Measurements from ENCODE around the gene NHSL2. TPM values are rescaled to one million over a fixed set of nuclear protein-coding genes. Genes with fewer than 3 reads are reported as not detected.

The NHSL2 gene
- total RNA-seq, 2 donors from 2014 or later, result 1.0 to 4.1 TPM

DNA sequence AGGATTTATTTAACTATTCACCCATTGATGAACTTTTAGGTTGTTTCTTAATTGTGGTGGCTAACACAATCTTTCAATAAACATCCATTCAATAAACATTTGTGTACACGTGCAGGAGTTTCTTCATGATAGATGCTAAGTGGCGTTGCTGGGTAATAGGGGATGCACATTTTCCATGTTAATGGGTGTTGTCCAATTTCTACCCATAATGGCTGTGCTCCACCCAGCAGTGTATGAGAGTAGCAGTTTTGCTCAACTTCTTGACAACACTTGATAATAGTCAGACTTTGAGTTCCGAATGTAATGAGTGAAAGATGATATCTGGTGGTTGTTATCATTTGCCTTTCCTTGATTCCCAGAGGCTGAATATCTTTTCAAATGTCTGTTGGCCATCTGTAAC, 104.7 kb downstream of the NHSL2 start:
- TF ChIP-seq, protein P1, sequence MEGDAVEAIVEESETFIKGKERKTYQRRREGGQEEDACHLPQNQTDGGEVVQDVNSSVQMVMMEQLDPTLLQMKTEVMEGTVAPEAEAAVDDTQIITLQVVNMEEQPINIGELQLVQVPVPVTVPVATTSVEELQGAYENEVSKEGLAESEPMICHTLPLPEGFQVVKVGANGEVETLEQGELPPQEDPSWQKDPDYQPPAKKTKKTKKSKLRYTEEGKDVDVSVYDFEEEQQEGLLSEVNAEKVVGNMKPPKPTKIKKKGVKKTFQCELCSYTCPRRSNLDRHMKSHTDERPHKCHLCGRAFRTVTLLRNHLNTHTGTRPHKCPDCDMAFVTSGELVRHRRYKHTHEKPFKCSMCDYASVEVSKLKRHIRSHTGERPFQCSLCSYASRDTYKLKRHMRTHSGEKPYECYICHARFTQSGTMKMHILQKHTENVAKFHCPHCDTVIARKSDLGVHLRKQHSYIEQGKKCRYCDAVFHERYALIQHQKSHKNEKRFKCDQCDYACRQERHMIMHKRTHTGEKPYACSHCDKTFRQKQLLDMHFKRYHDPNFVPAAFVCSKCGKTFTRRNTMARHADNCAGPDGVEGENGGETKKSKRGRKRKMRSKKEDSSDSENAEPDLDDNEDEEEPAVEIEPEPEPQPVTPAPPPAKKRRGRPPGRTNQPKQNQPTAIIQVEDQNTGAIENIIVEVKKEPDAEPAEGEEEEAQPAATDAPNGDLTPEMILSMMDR (IDR thresholded peaks at IDR 0.05), result no peak
- H3K9me3 ChIP-seq, result no peaks in the 10 kb centered on the region
- H3K27ac ChIP-seq, result no peak overlapping the region
- peak; percentile 4 for DNase-seq
- no peaks in the 10 kb centered on the region for H3K27me3 ChIP-seq
- intact Hi-C loops (cut with DNase I), result loop anchor here (5.0 kb wide), 1 partner anchor 112 kb away; no protein-coding TSS in a partner anchor
- H3K4me3 ChIP-seq, result no peak overlapping the region
- no peak overlapping the region for H3K9ac ChIP-seq (ENCODE audit: low read depth in 2 of 2, low read length in 2 of 2)
- peaks cover 3% of the 10 kb centered on the region for H3K4me1 ChIP-seq
- H3K36me3 ChIP-seq, result no peaks in the 10 kb centered on the region

- Histone ChIP-seq H3K27me3 (no peaks in the 10 kb centered on the region), H3K9me3 (no peaks in the 10 kb centered on the region), H3K27ac (no peak overlapping the region), H3K36me3 (no peaks in the 10 kb centered on the region), H3K9ac (ENCODE audit: low read depth in 2 of 2, low read length in 2 of 2) (no peak overlapping the region), H3K4me1 (peaks cover 3% of the 10 kb centered on the region), H3K4me3 (no peak overlapping the region)
- intact Hi-C loops (cut with DNase I), result loop anchor here (5.0 kb wide), 1 partner anchor 110 kb away; no protein-coding TSS in a partner anchor
- DNase-seq, result peak; percentile 11
- TF ChIP-seq, protein P1 (IDR thresholded peaks at IDR 0.05), result no peak
Measured at GRCh38 chrX:72016881-72017783, 106.5 kb downstream of the NHSL2 start.

DNA sequence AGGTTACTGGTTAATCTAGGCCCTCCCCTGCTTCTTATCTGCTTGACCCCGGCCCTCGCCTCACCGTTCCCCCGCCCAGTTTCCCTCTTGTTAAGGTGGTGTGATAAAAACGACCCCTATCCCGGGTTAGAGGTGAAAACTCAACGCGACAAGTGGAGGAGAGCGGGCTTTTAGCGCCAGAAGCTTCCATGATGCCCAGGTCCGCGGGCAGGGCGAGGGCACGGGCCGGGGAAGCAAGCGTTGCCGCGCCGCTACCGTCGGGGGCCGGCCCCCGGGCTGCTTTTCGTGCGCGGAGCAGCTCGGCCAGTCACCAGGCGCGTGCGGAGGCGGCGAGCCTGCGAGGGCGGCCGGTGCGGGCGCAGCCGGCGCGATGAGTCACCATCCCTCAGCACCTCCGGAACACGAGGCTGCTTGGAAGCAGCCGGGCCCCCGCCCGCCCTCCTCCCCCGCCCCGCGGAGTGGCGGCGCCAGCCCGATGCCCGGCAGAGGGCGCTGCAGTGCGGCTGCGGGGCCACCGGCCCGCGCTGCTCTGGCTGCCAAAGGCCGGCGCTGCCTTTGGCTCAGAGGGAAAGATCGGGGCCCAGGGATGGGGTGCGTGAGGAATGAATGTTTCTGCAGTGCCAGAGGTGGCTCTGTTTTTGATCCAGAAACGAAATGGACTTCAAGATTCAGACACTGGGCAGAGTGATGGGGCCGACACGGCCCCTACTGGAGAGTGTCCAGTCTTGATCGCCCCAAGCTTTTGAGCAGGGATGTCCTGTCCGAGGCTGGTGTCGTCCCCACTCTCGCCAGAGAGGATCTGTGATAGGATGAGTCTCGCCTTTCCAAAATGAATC, 107.8 kb downstream of the NHSL2 start:
- H3K9me3 ChIP-seq, result no peaks in the 10 kb centered on the region
- H3K27ac ChIP-seq, result no peak overlapping the region
- peak; percentile 65 for DNase-seq
- peaks cover 3% of the 10 kb centered on the region for H3K4me1 ChIP-seq
- H3K9ac ChIP-seq (ENCODE audit: low read depth in 2 of 2, low read length in 2 of 2), result no peak overlapping the region
- intact Hi-C loops (cut with DNase I), result loop anchor here (5.0 kb wide), 1 partner anchor 109 kb away; no protein-coding TSS in a partner anchor
- H3K36me3 ChIP-seq, result no peaks in the 10 kb centered on the region
- TF ChIP-seq, protein P1 (IDR thresholded peaks at IDR 0.05), result peak; percentile 57
- no peaks in the 10 kb centered on the region for H3K27me3 ChIP-seq
- no peak overlapping the region for H3K4me3 ChIP-seq

DNA sequence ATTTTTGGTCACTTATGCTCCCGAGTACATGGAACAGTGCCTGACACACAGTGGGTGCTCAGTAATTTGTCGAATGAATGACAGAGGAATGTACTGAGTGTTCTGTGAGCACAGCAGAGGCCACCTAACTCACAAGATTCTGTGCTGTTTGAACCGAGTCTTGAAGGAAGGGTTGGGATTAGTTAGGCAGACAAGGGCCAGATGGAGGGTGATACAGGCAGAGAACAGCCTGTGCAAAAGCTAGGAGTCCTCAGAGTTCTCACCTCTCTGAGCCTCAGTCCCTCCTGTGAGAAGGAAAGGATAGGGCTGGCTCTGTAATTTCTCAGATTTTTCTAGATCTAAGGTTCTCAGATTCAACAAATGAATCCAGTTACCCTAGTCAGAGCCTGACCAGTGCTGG, 108.8 kb downstream of the NHSL2 start:
- peak; percentile 13 for DNase-seq
- H3K9ac ChIP-seq (ENCODE audit: low read depth in 2 of 2, low read length in 2 of 2), result no peak overlapping the region
- no peak overlapping the region for H3K27ac ChIP-seq
- TF ChIP-seq, protein P1 (IDR thresholded peaks at IDR 0.05), result no peak
- no peaks in the 10 kb centered on the region for H3K36me3 ChIP-seq
- intact Hi-C loops (cut with DNase I), result loop anchor here (5.0 kb wide), 1 partner anchor 108 kb away; no protein-coding TSS in a partner anchor
- no peaks in the 10 kb centered on the region for H3K27me3 ChIP-seq
- H3K4me3 ChIP-seq, result no peak overlapping the region
- H3K4me1 ChIP-seq, result peaks cover 3% of the 10 kb centered on the region
- no peaks in the 10 kb centered on the region for H3K9me3 ChIP-seq

GRCh38 chrX:72020204-72020603, 109.6 kb downstream of the NHSL2 start:
- no peaks in the 10 kb centered on the region for H3K27me3 ChIP-seq
- DNase-seq, result peak; percentile 19
- TF ChIP-seq, protein P1 (IDR thresholded peaks at IDR 0.05), result no peak
- intact Hi-C loops (cut with DNase I), result no loop called here
- no peak overlapping the region for H3K27ac ChIP-seq
- no peaks in the 10 kb centered on the region for H3K36me3 ChIP-seq
- H3K9ac ChIP-seq (ENCODE audit: low read depth in 2 of 2, low read length in 2 of 2), result no peak overlapping the region
- no peak overlapping the region for H3K4me3 ChIP-seq
- H3K9me3 ChIP-seq, result no peaks in the 10 kb centered on the region
- H3K4me1 ChIP-seq, result peaks cover 3% of the 10 kb centered on the region
